HG03575 (cell line): ENCODE data around the gene ERFE.
"Not testable (repeated sequence)": the region's sequence is repeated elsewhere in the genome, so short reads cannot be mapped to it uniquely, and the experiment has no call there.

Experiments used
- ATAC-seq: cut with Tn5 transposase; IDR thresholded peaks from one replicate; pipeline ENCODE4 v1.9.1; 2021; ENCODE audit not compliant: unreplicated experiment, insufficient number of reproducible peaks, low FRiP score; ENCODE audit errors: extremely low read depth

The ERFE gene, protein sequence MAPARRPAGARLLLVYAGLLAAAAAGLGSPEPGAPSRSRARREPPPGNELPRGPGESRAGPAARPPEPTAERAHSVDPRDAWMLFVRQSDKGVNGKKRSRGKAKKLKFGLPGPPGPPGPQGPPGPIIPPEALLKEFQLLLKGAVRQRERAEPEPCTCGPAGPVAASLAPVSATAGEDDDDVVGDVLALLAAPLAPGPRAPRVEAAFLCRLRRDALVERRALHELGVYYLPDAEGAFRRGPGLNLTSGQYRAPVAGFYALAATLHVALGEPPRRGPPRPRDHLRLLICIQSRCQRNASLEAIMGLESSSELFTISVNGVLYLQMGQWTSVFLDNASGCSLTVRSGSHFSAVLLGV

DNA sequence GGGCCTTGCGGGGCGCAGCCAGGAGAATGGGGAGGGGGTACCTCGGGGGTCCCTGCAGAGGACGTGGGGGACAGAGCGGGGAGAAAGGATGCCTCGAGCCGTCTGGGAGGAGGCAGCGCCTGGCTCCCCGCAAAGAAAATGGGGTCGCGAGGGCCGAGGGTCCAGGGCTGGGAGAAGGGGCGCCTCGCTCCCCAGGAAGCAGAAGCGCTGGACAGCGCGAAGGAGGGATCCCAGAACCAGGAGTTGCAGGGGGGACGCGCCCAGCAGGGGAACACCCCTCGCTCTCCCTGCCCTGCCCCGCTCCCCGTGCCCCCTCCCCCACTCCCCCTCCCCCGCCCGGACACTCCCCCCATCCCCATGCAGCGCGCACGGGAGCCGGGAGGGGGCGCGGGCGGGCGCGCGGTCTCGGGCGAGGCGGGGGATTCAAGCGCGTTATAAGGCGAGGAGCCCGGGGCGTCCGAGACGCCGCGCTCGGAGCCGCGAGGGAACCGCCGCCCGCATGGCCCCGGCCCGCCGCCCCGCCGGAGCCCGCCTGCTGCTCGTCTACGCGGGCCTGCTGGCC is at the start of gene ERFE:
ERFE (plus strand) TSS at position 462 of the 562 bp plus-strand sequence; CDS start at position 500, 38 bp downstream.
- ATAC-seq, result no peak

DNA sequence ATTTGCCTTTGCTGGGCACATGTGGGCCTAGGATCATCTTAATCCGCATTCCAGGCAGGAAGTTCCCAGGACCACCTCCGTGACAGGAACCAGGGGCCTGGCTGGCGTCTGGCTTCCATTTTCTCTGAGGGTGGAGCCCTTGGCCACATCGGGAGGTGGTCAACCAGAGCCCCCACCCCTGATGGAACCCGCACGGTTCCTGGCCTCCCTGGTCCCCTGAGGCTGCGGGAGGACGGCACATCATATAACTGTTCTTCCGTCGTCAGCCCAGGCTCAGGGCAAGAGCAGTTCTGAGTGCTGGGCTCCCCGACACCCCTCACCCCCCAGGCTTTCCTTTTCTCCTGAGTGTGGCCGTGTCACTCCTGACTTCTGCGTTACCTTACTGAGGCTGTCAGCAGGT is 45.2 kb upstream of the ERFE start:
- ATAC-seq, result no peak

DNA sequence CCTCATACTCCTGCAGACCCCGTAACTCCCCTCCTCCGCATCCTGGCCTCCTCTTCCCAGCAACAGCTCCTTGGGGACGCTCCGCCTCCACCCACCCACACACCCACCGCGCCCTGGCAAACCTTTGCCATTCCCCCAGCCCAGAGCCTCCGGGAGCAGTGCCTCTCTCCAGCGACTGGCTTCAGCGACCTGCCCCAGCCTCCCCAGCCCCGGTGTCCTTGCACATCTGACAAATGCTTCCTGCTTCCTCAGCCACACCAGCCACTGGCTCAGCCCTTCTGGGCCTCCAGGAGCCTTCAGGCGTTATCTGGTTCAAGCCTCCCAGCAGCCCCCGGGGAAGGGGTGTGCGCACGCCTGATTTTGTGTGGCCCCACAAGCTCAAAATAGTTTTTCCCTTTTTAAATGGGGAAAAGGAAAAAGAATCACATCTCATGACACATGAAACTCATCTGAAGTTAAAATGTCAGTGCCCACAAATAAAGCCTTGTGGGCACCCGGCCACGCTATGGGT is 44.4 kb upstream of the ERFE start:
- ATAC-seq, result no peak

DNA sequence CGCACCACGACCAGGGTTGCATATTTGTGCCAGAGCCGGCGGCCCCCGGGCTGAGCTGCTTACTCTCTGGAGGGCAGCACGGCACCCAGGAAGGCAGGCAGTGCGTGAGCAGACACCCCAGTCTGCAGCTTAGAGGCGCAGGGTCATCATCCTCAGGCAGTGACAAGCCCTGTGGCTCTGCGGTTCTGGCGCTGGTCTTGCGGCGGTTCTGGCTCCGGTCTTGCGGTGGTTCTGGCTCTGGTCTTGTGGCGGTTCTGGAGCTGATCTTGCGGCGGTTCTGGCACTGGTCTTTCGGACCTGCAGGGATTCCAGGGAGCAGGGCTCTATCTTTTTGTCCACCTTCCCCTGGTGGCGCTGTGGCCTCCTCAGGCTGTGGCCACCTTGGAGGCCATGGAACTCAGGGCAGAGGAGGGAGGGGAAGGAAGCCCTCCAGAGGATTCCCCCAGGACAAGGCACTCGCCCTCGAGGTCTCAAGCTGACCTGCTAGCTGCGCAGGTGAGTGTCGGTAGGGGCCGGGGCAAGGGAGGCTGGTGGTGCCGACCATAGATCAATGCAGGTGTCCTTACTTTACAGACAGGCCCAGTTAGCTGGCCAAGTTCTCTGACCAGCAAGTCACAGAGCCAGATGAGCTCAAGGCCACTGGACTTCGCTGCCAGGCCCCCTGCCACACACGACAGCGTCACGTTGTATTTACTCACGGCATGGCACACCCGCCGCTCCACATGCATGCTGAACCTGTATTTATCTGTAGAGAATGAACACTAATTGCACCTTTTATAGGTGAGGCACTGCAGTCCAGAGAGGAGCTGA is 43.7 kb upstream of the ERFE start:
- ATAC-seq, result no peak

DNA sequence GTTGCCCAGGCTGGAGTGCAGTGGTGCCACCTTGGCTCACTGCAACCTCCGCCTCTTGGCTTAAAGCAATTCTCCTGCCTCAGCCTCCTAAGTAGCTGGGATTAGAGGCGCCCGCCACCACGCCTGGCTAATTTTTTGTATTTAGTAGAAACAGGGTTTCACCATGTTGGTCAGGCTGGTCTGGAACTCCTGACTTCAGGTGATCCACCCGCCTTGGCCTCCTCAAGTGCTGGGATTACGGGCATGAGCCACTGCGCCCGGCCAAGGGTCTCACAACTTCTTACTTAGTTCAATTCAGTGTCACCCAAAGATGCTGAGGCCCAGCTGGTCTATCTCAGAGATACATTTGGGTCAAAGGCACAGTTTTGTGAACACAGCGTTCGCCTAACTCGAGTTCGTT is 43.1 kb upstream of the ERFE start:
- not testable (repeated sequence) for ATAC-seq

DNA sequence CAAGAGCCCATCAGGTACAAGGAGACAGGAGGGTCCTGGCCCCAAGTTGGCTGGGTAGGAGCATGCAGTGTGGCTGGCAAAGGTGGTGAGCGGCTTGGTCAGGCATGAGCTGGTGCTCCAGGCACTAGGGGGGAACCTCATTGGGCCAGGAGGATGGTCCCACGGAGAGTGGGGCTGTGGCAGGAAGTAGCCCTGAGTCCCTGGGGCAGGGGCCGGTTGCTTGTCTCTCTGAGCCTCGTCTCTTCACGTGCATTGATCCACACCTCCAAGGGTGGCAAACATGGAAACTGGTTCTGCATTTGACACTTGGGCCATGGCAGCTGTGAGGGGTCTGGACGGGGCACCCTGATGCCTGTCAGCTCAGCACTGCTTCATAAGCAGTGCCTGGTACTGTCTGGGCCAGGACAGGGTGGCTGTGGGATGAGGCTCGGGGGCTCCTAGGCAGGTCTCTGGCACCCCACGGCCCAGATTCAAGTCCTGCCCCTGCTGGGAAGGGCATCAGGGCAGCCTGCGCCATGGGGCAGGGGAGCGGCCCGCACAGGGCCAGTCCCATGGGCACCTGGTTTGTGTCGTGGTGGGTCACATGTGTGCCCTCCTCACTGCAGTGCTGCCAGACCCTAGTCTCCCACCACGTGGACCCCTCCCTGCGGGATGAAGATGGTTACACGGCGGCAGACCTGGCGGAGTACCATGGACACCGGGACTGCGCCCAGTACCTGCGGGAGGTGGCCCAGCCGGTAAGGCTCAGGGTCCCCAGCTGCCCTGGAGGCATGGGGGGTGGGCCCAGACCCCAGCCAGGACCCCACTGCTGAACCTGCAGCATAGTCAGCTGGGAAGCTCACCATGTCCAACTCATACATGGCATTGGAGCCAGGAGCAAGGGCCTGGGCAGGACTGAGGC is 42.2 kb upstream of the ERFE start:
- ATAC-seq, result no peak

DNA sequence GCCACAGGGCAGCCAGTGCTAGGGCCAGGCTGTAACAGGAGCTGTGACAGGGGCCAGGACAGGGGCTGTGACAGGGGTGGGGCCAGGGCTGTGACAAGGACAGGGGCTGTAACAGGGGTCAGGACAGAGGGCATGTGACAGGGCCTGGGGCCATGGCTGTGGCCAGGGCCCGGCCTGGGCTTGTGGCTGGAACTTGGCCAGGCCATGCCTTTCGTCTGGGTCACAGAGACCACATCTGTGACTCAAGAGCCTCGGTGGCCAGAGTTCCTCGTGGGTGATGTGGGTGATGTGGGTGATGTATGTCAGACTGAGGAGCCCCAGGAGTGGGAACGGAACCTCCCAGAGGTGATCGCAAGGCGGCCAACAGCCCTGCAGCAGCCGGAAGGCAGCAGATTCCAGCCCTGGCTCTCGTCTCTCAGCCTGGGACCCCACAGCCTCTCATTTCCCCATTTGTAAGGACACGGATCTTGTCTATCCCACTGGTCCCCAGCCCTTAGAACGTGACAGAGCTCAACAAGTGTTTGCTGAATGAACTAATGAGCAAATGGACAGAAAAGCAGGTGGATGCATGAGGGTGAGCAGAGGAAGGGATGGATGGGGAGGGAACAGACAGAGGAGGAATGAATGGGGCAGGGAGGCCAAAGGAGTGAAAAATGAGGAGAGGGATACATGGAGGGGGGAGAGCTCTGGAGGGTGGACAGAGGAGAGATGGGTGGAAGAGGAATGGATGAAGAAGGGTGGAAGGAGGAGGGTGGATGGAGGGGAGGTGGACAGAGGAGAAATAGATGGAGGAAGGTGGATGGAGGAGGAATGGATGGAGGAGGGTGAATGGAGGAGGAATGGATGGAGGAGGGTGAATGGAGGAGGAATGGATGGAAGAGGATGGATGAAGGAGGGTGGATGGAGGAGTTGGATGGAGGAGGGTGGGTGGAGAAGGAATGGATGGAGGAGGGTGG is 41.3 kb upstream of the ERFE start:
- no peak for ATAC-seq

DNA sequence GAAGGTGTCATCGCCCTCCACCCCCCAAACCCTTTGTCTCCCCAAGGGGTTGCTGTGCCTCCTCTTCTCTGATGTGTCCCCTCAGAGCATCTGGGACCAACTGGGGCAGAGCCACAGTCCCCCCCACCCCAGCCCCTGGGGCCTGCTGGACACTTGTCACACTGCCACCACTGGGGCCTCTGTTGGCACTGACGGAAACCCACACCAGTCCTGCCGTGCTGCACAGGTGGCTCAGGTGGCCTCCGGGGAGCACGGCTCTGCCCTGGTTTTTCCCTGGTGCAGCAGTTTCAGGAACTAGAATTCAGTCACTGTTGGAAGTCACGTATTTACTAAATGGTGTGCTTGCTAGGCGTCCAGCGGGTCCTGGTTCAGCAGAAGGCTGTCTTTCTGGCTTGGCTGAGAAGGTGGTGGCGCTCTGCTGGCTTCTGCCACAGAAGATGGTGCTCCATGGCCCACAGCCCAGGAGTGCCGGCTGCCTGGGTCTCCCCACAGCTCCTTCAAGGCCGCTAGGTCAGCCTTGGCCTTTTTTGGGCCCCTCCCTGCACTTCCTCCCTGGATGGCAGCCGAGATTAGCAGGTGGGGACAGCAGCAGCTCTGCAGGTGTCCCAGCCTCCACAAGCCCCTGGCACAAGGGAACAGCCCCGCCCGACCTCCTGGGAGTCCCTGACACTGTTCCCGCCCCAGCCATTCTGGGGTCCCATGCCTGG is 38.9 kb upstream of the ERFE start:
- no peak for ATAC-seq

DNA sequence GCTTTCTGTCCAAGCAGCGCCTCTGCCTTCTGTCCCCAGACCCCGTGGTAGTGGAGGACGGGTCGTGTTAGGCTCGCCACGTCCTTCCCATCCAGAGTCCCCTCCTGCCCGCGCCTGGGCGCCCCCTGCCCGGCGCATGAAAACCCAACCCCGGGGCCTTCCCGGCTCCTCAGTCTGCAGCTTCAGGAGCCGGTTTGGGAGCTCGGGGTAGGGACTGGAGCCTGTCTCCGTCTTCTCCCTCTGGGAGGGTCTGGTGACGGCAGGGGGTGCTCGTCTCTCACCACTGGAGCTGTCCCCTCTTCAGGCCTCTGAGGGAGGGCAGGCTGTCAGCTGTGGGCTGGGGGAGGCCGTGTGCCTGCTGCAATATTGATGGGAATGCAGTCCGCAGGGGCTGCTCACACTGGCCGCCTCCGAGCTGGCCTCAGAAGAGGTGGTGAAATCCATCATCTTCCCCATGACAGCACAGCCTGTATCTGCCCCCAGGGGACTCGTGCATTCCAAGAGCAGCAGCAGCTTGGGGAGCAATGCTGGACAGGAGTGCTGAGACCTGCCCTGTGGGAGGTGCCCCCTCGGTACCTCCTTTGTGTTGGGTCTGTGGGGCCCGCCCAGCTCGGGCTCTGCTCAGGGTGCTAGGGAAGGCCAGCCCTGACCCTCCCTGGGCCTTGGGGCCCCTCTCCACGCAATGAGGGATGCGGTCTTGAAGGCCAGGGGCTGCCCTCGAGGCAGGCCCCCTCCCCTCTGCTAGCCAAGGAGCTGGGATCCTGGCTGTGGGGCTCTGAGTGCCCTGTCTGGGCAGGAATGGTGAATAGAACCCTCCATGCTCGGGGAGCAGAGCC is 38.1 kb upstream of the ERFE start:
- ATAC-seq, result no peak

DNA sequence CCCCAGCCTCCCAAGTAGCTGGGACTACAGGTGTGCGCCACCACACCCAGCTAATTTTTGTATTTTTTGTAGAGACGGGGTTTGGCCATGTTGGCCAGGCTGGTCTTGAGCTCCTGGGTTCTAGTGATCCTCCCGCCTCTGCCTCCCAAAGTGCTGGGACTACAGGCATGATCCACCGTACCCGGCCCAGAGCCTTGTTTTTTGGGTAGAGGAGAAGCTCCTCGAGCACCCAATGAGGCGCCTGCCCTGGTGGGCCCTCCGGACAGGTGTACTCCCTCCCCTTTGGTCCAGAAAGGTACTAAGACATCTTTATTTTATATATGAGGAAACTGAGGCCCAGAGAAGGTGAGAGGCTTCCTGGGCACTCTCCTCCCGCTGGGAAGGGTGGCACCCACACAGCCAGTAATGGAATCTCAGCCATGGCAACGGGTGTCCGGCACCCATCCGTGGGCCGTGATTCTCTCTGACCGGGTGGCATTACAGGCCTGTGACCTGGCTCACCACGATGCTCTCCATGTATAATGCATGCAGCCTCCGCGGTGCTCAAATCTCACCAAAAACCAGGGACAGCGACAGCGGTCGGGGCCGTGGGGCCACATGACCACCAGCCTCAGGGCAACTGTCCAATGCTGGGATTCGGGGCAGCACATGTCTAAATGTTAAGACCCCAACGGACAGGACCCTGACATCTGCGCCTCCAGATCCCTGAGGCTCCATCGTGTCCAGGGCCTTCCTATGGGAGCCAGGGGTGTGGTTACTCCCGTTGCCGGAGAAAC is 37.1 kb upstream of the ERFE start:
- ATAC-seq, result no peak

DNA sequence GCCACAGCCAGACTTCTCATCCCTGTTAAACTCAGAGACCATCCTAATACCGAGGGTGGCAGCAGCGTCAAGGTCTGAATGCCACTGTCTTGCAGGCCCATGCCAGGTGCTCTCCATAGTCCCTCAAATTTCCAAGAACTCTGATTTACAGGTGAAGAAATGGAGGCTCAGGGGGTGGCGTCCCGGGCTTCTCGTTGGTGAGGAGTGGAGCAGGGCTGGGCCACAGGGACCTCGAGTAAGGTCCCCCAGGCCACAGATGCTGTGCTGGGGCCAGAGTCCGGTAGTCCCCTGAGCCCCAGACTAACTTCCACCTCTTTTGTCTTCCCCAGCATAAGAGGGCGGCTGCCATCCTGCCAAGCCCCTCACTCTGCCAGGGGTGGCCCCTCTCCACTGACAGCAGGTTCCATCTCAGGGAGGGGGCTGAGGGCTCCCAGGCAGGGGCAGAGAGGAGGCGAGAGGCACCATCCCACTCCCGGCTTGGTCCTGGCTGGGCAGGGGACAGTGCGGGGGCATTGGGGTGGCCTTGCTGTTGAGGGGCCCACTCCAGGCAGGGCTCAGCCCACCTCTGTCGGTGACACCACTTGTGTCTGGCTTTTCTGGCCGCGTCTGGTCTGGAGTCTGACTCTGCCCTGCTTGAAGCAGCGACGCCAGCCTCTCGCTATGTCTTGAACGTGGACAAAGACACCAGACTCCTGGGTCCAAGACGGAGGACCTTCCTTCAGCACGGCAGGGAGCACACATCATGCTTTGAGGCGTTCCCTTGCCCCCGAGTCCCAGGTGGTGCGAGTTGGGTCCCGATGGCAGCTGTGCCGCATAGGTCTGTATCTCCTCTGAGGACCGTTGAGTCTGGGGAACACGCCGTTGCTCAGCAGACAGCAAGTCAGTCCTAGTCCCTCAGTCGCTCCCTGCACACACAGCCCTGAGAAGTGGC is 36.2 kb upstream of the ERFE start:
- ATAC-seq, result no peak

DNA sequence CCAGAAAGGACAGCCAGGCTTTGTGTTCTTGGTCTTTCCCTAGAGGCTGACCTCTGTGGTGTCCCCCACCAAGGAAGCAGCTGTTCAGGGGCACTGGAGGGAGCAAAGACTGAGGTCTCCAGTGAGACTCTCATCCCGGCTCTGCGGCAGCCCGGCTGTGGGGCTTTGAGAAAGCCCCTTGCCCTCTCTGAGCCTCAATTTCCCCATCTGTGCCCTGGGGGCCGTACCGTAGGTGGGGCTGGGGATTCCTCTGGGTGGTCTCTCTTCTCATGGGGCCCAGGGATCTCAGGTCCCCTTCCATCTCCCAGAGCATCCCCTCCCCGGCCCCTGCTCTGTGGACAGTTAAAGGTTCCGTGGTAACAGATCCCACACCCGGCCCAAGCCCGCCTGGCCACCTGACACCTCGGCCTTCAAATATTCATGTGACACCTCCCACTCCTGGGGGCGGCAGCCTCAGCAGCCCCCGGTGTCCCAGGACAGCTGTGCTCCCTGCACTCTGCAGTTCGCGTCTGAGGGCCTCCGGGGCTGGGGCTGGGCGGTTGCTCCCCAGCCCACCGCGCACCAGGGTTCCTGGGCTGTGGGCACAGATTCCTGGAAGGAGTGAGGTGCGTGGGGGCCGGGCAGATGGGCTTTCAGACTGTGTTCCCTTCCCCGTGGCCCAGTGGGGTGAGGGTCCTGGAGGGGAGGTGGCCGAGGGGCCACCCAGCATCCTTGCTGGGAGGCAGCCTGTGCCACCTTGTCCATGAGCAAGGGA is 35.4 kb upstream of the ERFE start:
- no peak for ATAC-seq

DNA sequence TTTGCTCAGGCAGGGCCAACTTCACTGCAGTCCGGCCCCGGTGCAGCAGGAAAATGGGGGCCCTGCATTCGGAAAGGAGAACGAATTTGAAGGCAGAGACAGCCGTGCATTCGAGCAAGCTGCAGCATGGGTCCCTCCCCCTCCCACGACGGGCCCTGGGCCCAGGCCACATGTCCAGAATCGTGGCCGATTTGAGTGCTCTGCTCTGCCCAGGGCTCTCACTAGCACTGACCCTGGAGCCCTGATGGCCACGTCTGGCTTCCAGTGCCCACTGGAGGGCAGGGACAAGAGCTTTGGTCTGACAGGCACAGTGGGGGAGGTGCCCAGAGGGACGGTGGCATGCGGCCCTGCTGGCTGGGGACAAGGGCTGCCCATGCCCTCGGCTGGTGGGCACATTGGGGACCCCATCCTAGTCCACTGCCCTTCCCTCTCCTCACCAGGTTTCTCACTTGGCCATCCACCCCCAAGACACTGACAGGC is 34.7 kb upstream of the ERFE start:
- ATAC-seq, result no peak

DNA sequence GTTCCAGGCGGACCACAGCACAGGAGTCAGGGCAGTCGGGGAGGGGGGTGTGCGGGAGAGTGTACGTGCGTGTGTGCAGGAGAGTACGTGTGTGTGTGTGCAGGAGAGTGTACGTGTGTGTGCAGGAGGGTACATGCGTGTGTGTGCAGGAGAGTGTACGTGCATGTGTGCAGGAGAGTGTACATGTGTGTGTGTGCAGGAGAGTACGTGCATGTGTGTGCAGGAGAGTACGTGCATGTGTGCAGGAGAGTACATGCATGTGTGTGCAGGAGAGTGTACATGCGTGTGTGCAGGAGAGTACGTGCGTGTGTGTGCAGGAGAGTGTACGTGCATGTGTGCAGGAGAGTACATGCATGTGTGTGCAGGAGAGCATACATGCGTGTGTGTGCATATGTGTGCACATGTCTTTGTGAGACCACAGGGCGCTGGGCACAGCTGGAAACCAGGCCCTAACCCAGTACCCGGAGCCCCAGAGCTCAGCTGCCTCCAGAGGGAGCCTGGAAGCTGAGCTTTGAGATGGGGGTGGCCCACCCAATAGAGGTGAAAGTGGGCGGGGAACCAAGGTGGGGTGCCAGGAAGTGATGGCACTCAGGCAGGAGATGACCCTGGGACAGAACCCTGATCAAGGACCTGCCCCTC is 34.2 kb upstream of the ERFE start:
- ATAC-seq, result no peak
